HepG2 (cell line): Measurements from ENCODE around the gene PYY. TPM values are rescaled to one million over a fixed set of nuclear protein-coding genes. Genes with fewer than 3 reads are reported as not detected.

Source experiments
- CHD4 ChIP-seq: fragments of 200-600 bp; sonication (generic); IDR thresholded peaks from 2 replicates; pipeline ENCODE4 v1.7.0; 2017; ENCODE audit warnings: mild to moderate bottlenecking, low read length, borderline replicate concordance
- HDAC2 ChIP-seq: sonication (generic); formaldehyde crosslinking; IDR thresholded peaks from 2 replicates; pipeline ENCODE4 v1.4.0; 2020; ENCODE audit warnings: missing genetic modification reagents
- HMG20A ChIP-seq: IDR thresholded peaks from 2 replicates; pipeline ENCODE4 v1.6.1; 2016; ENCODE audit warnings: borderline replicate concordance
- JUNB ChIP-seq: sonication (generic); formaldehyde crosslinking; IDR thresholded peaks from 2 replicates; pipeline ENCODE4 v1.8.0; 2022; ENCODE audit warnings: missing genetic modification reagents, mild to moderate bottlenecking, borderline replicate concordance
- KAT8 ChIP-seq: IDR thresholded peaks from 2 replicates; pipeline ENCODE4 v1.6.1; 2016; ENCODE audit warnings: missing genetic modification reagents, missing compliant biosample characterization
- KDM5B ChIP-seq: sonication (generic); formaldehyde crosslinking; IDR thresholded peaks from 2 replicates; pipeline ENCODE4 v1.4.0; 2020; ENCODE audit warnings: missing genetic modification reagents, mild to moderate bottlenecking, borderline replicate concordance
- MAZ ChIP-seq, 2 experiments: sonication (generic) in 1 of 2; formaldehyde crosslinking in 1 of 2; IDR thresholded peaks; 2 replicates each; pipeline versions ENCODE4 v1.5.0 to v1.6.1; 2012 to 2020; ENCODE audit warnings: low read depth in 2 of 2, mild to moderate bottlenecking in 2 of 2, borderline replicate concordance in 1 of 2, improper control_type of control experiment in 1 of 2, low read length in 1 of 2, missing genetic modification reagents in 1 of 2, moderate library complexity in 1 of 2
- MED1 ChIP-seq: sonication (generic); formaldehyde crosslinking; IDR thresholded peaks from 2 replicates; pipeline ENCODE4 v1.4.0; 2020; ENCODE audit warnings: missing genetic modification reagents
- MIER2 ChIP-seq: IDR thresholded peaks from 2 replicates; pipeline ENCODE4 v1.6.1; 2016; ENCODE audit warnings: missing biosample characterization, missing genetic modification reagents
- MTA1 ChIP-seq: sonication (generic); formaldehyde crosslinking; IDR thresholded peaks from 2 replicates; pipeline ENCODE4 v1.4.0; 2020; ENCODE audit warnings: missing genetic modification reagents, mild to moderate bottlenecking, borderline replicate concordance
- MXD4 ChIP-seq: IDR thresholded peaks from 2 replicates; pipeline ENCODE4 v1.6.1; 2016; ENCODE audit warnings: mild to moderate bottlenecking, missing biosample characterization, missing genetic modification reagents
- NR2C2 ChIP-seq: sonication (generic); formaldehyde crosslinking; IDR thresholded peaks from 2 replicates; pipeline ENCODE4 v1.4.0; 2020; ENCODE audit warnings: missing genetic modification reagents, mild to moderate bottlenecking, moderate library complexity, borderline replicate concordance
- PBX3 ChIP-seq: sonication (generic); formaldehyde crosslinking; IDR thresholded peaks from 2 replicates; pipeline ENCODE4 v1.8.1; 2023; ENCODE audit warnings: missing genetic modification reagents, inconsistent platforms, borderline replicate concordance
- RARA ChIP-seq: IDR thresholded peaks from 2 replicates; pipeline ENCODE4 v1.6.1; 2016; ENCODE audit warnings: missing genetic modification reagents, missing compliant biosample characterization
- SALL1 ChIP-seq: sonication (generic); formaldehyde crosslinking; IDR thresholded peaks from 2 replicates; pipeline ENCODE4 v1.8.0; 2022; ENCODE audit warnings: mild to moderate bottlenecking, missing genetic modification reagents
- SP5 ChIP-seq: IDR thresholded peaks from 2 replicates; pipeline ENCODE4 v1.6.1; 2016; ENCODE audit warnings: low read depth, borderline replicate concordance
- ZC3H13 ChIP-seq: sonication (generic); formaldehyde crosslinking; IDR thresholded peaks from 2 replicates; pipeline ENCODE4 v1.8.1; 2023; ENCODE audit warnings: mild to moderate bottlenecking, missing genetic modification reagents, moderate library complexity
- ZMAT3 ChIP-seq: sonication (generic); formaldehyde crosslinking; conservative IDR thresholded peaks from 2 replicates; pipeline ENCODE4 v1.7.0; 2021; ENCODE audit warnings: missing genetic modification reagents
- ZNF12 ChIP-seq: sonication (generic); formaldehyde crosslinking; IDR thresholded peaks from 2 replicates; pipeline ENCODE4 v1.5.0; 2020; ENCODE audit warnings: missing genetic modification reagents
- ZNF24 ChIP-seq: fragments of 450-650 bp; IDR thresholded peaks from 2 replicates; pipeline ENCODE4 v1.6.1; 2017; ENCODE audit warnings: antibody characterized with exemption, mild to moderate bottlenecking
- ZNF264 ChIP-seq: sonication (generic); formaldehyde crosslinking; IDR thresholded peaks from 2 replicates; pipeline ENCODE4 v1.4.0; 2020; ENCODE audit warnings: missing genetic modification reagents
- ZNF530 ChIP-seq: sonication (generic); formaldehyde crosslinking; IDR thresholded peaks from 2 replicates; pipeline ENCODE4 v1.5.0; 2020; ENCODE audit warnings: low read depth, mild to moderate bottlenecking, missing genetic modification reagents
- ZNF614 ChIP-seq: IDR thresholded peaks from 2 replicates; pipeline ENCODE4 v1.6.1; 2018; ENCODE audit warnings: missing biosample characterization, missing genetic modification reagents, inconsistent platforms, borderline replicate concordance
- ZNF652 ChIP-seq: IDR thresholded peaks from 2 replicates; pipeline ENCODE4 v1.6.1; 2016; ENCODE audit warnings: low read depth, borderline replicate concordance
- ZNF687 ChIP-seq: sonication (generic); formaldehyde crosslinking; IDR thresholded peaks from 2 replicates; pipeline ENCODE4 v1.5.1; 2020; ENCODE audit warnings: mild to moderate bottlenecking, missing genetic modification reagents, moderate library complexity
- ZSCAN25 ChIP-seq: sonication (generic); formaldehyde crosslinking; IDR thresholded peaks from 2 replicates; pipeline ENCODE4 v1.8.0; 2022; ENCODE audit warnings: mild to moderate bottlenecking, missing genetic modification reagents
- polyA plus RNA-seq, 8 experiments: library from polyadenylated mRNA; depleted of rRNA in 3 of 8; stranded (reverse) in 7 of 8; unstranded in 1 of 8; fragments of >200 nt; fragmentation: Illumina TruSeq in 4 of 8; extraction: Trizol in 4 of 8; gene quantifications; 2 replicates each; pipeline versions ENCODE4 v1.2.1 to v1.2.3, GENCODE V29; 2011 to 2016; ENCODE audit warnings: low read depth in 4 of 8, missing spikeins in 1 of 8, mixed read lengths in 1 of 8; ENCODE audit not compliant: insufficient read depth in 1 of 8
- total RNA-seq, 5 experiments: library from RNA; depleted of rRNA; stranded (reverse); fragments of >200 nt; fragmentation: Illumina TruSeq; extraction: Trizol; gene quantifications; 2 replicates each; pipeline ENCODE4 v1.2.3, GENCODE V29; 2016; ENCODE audit warnings: low read depth in 1 of 5

PYY gene
- total and polyA plus RNA-seq, 2 of the 13 experiments (the other 11 are each of a cell fraction or from before 2014, with no cell fraction given) = 0.25 TPM; not detected in 1

- TF ChIP-seq MED1 (peak; percentile 98), CHD4 (peak; percentile 97), ZNF24 (no peak), JUNB (CRISPR knock-in tag) (no peak), ZSCAN25 (CRISPR knock-in tag) (peak; percentile 84), ZNF687 (CRISPR knock-in tag) (peak; percentile 75), HMG20A (CRISPR knock-in tag) (peak; percentile 69; the same call in 1 of the 2 replicates), MIER2 (0 out of 2 replicates have a peak, but pooled peaks have one; percentile 39), KDM5B (CRISPR knock-in tag) (peak; percentile 64; the same call in 1 of the 2 replicates), ZNF530 (CRISPR knock-in tag) (no peak), RARA (CRISPR knock-in tag) (peak; percentile 93), HDAC2 (CRISPR knock-in tag) (peak; percentile 79; the same call in 1 of the 2 replicates), MAZ (IDR thresholded peaks at IDR 0.05; ENCODE audit: borderline replicate concordance, low read depth, low read length) (0 out of 2 replicates have a peak, but pooled peaks have one; percentile 41), MAZ (CRISPR knock-in tag; IDR thresholded peaks at IDR 0.05; ENCODE audit: low read depth) (peak; percentile 50; the same call in 1 of the 2 replicates), ZNF264 (CRISPR knock-in tag) (no peak), ZNF652 (CRISPR knock-in tag) (no peak; the same call in 1 of the 2 replicates), MXD4 (CRISPR knock-in tag) (no peak), PBX3 (CRISPR knock-in tag) (no peak), ZNF614 (CRISPR knock-in tag) (peak; percentile 98), ZNF12 (peak; percentile 92), ZMAT3 (0 out of 2 replicates have a peak, but pooled peaks have one; percentile 22), NR2C2 (CRISPR knock-in tag) (peak; percentile 75), SP5 (CRISPR knock-in tag) (peak; percentile 31; the same call in 1 of the 2 replicates), KAT8 (CRISPR knock-in tag) (peak; percentile 78), ZC3H13 (CRISPR knock-in tag) (0 out of 2 replicates have a peak, but pooled peaks have one; percentile 51), MTA1 (no peak), SALL1 (CRISPR knock-in tag) (peak; percentile 89)
Measured at GRCh38 chr17:44002141-44002848, 48.6 kb upstream of the PYY start (continued).
